NT2/D1 (cell line): ENCODE results near the gene GON4L.

ENCODE experiments used
- DNase-seq: peaks from one replicate; pipeline ENCODE4 v3.0.0-alpha.2; 2011; ENCODE audit warnings: low read depth, low spot score
- H3K27me3 ChIP-seq: 2 replicates; pipeline ENCODE4 v1.6.0; 2011; ENCODE audit warnings: mild to moderate bottlenecking; ENCODE audit not compliant: insufficient read length, insufficient read depth
- H3K36me3 ChIP-seq: 2 replicates; pipeline ENCODE4 v1.6.1; 2011; ENCODE audit warnings: mild to moderate bottlenecking, low read length, mixed read lengths; ENCODE audit not compliant: insufficient read depth, insufficient read length
- H3K4me1 ChIP-seq: 2 replicates; pipeline ENCODE4 v1.5.1; 2011; ENCODE audit not compliant: insufficient read depth, insufficient read length
- H3K4me3 ChIP-seq: 2 replicates; pipeline ENCODE4 v1.5.1; 2011; ENCODE audit warnings: low read depth; ENCODE audit not compliant: insufficient read length
- H3K9ac ChIP-seq: 2 replicates; pipeline ENCODE4 v1.6.0; 2011; ENCODE audit warnings: low read depth; ENCODE audit not compliant: insufficient read length
- H3K9me3 ChIP-seq: 2 replicates; pipeline ENCODE4 v1.5.1; 2011; ENCODE audit warnings: mild to moderate bottlenecking, low read length; ENCODE audit not compliant: insufficient read depth
- SUZ12 ChIP-seq: IDR thresholded peaks from 2 replicates; pipeline ENCODE4 v1.6.1; 2011; ENCODE audit not compliant: insufficient read length, insufficient read depth; ENCODE audit errors: extremely low read depth
- YY1 ChIP-seq: IDR thresholded peaks from 2 replicates; pipeline ENCODE4 v1.6.1; 2011; ENCODE audit not compliant: insufficient read length, insufficient read depth
- ZNF274 ChIP-seq: IDR thresholded peaks from 2 replicates; pipeline ENCODE4 v1.6.1; 2011; ENCODE audit warnings: mild to moderate bottlenecking, low read depth, low read length

The GON4L gene

DNA sequence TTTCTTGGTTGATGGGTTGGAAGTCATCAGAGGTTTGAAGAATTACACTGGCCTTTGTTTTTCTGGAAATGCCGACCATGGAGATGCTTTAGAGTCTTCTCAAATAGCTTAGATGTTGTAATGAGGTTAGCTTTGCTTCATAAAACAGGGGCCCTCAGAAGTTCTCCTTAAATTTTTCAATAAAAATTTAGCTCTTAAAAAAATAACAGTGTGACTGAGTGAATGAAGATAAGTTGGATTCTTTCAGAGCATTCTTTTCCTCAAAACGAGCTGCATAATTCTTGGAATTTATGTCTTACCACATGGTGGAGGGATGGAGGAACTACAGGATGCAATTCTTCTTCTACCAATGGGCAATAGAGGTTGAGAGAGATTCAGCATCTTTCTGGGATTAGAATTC lies 25.8 kb upstream of the GON4L start:
- no peaks in the 10 kb centered on the region for H3K27me3 ChIP-seq
- peaks cover 3% of the 10 kb centered on the region for H3K4me1 ChIP-seq
- H3K4me3 ChIP-seq: no peak overlapping the region
- no peak overlapping the region for H3K9ac ChIP-seq
- H3K9me3 ChIP-seq: no peaks in the 10 kb centered on the region
- no peak for TF ChIP-seq ZNF274
- TF ChIP-seq SUZ12: no peak
- no peak for TF ChIP-seq YY1
- H3K36me3 ChIP-seq: peaks cover 2% of the 10 kb centered on the region
- no peak for DNase-seq

DNA sequence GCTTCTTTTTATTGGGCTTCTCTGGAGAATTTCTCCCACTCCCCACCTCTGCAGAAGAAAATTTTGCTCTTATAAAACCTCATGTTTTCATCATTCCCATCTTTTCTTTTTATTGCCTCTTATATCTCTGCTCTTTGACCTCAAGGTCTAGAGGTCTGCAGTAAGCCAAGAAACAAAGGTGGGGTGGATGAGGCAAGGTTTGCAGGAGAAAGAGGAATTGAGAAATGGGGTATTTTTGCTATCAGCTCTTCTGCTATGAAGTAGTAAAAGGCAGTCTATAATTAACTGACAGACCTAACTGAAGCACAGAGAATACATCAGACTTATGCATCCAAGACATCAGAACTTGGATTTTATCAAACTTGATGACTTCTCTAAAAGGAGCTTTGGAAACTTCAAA lies 25.2 kb upstream of the GON4L start:
- Histone ChIP-seq H3K4me1 (peaks cover 3% of the 10 kb centered on the region), H3K9me3 (no peaks in the 10 kb centered on the region), H3K36me3 (peaks cover 2% of the 10 kb centered on the region), H3K27me3 (no peaks in the 10 kb centered on the region), H3K4me3 (no peak overlapping the region), H3K9ac (no peak overlapping the region)
- no peak for TF ChIP-seq YY1
- no peak for DNase-seq

DNA sequence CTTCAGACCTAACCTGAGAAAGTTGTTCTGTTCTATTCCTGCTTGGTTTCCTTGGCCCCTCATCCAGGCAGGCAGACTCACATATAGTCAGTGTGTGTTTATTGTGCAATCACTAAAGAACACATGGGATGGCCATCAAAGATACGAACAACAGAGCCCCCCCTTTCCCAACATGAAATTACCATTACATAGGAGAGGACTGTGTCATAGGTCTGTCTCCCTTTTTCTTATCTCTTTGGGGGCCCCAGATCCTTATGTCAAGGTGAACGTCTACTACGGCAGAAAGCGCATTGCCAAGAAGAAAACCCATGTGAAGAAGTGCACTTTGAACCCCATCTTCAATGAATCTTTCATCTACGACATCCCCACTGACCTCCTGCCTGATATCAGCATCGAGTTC lies 23.9 kb upstream of the GON4L start:
- Histone ChIP-seq H3K9ac (no peak overlapping the region), H3K4me1 (peaks cover 3% of the 10 kb centered on the region), H3K9me3 (no peaks in the 10 kb centered on the region), H3K36me3 (peaks cover 2% of the 10 kb centered on the region), H3K27me3 (no peaks in the 10 kb centered on the region), H3K4me3 (no peak overlapping the region)
- DNase-seq: no peak
- TF ChIP-seq SUZ12: no peak
- no peak for TF ChIP-seq YY1
- no peak for TF ChIP-seq ZNF274

DNA sequence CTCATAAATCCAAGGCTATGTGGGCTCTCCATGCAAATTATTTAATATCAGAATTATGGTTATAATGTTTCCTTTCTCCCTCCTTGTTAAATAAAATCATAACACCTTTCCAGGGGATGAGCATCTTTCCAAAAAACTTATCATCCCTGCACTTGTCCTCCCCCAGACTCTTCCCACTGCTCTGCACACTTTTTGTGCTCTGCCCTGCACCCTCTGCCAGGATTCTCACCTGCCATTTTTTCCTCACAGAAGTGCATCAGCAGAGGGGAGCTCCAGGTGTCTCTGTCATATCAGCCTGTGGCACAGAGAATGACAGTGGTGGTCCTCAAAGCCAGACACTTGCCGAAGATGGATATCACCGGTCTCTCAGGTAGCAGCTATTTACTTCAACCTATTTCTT lies 23.2 kb upstream of the GON4L start:
- no peak overlapping the region for H3K9ac ChIP-seq
- peaks cover 3% of the 10 kb centered on the region for H3K4me1 ChIP-seq
- no peaks in the 10 kb centered on the region for H3K27me3 ChIP-seq
- peaks cover 2% of the 10 kb centered on the region for H3K36me3 ChIP-seq
- DNase-seq: no peak
- no peak overlapping the region for H3K4me3 ChIP-seq
- H3K9me3 ChIP-seq: no peaks in the 10 kb centered on the region
- TF ChIP-seq SUZ12 (no peak), YY1 (no peak), ZNF274 (no peak)

DNA sequence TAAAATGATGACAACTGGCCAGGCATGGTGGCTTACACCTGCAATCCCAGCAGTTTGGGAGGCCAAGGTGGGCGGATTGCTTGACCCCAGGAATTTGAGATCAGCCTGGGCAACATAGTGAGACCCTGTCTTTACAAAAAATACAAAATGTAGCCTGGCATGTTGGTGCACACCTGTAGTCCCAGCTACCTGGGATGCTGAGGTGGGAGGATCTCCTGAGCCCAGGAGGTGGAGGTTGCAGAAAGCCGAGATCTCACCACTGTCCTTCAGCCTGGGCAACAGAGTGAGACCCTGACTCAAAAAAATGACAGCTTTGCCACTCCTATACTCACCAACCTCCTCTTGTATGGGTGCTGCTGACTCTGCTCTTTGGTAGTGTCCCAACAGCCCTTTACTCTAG lies 20.9 kb upstream of the GON4L start:
- peaks cover 2% of the 10 kb centered on the region for H3K36me3 ChIP-seq
- no peak overlapping the region for H3K9ac ChIP-seq
- DNase-seq: no peak
- H3K4me3 ChIP-seq: no peak overlapping the region
- H3K27me3 ChIP-seq: no peaks in the 10 kb centered on the region
- no peaks in the 10 kb centered on the region for H3K9me3 ChIP-seq
- no peaks in the 10 kb centered on the region for H3K4me1 ChIP-seq
- TF ChIP-seq YY1: no peak
- TF ChIP-seq SUZ12: no peak
- no peak for TF ChIP-seq ZNF274

DNA sequence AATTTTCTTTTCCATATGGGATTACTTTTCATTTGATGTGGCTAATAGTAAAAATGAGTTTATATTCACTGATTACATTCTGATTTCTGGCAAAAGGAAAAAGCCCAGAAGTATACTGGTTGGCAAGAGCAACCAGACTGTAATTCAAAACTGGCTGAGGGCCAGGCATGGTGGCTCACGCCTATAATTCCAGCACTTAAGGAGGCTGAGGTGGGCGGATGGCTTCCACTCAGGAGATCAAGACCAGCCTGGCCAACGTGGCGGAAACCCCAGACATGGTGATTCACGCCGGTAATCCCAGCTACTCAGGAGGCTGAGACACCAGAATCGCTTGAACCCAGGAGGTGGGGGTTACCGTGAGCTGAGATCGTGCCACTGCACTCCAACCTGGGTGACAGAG lies 16.8 kb upstream of the GON4L start:
- DNase-seq: no peak
- H3K27me3 ChIP-seq: no peaks in the 10 kb centered on the region
- no peaks in the 10 kb centered on the region for H3K4me1 ChIP-seq
- TF ChIP-seq SUZ12: no peak
- TF ChIP-seq YY1: no peak
- TF ChIP-seq ZNF274: no peak
- no peaks in the 10 kb centered on the region for H3K9me3 ChIP-seq
- no peak overlapping the region for H3K9ac ChIP-seq
- no peak overlapping the region for H3K4me3 ChIP-seq
- no peaks in the 10 kb centered on the region for H3K36me3 ChIP-seq

DNA sequence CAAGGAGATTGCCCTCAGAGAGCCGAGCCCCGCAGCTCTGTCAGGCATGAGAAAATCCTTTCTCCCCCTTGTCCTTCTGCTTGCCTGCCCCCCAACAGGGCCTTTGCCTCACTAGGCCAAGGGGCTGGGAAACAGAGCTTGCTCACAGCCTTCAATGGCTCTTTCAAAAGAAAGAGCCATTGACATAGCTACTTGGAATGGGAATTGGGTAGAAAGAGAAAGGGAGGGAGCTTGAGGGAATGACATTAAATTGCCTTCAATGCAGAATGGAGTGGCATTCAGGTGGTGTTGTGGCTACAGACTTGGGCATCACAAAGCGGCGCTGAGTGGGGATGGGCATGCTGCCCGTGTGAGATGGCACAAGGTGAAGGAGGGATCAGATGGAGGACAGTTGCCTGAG lies 15.5 kb upstream of the GON4L start:
- TF ChIP-seq SUZ12 (no peak), YY1 (no peak), ZNF274 (no peak)
- DNase-seq: no peak
- Histone ChIP-seq H3K4me1 (no peaks in the 10 kb centered on the region), H3K9ac (no peak overlapping the region), H3K4me3 (no peak overlapping the region), H3K36me3 (no peaks in the 10 kb centered on the region), H3K9me3 (no peaks in the 10 kb centered on the region), H3K27me3 (no peaks in the 10 kb centered on the region)

DNA sequence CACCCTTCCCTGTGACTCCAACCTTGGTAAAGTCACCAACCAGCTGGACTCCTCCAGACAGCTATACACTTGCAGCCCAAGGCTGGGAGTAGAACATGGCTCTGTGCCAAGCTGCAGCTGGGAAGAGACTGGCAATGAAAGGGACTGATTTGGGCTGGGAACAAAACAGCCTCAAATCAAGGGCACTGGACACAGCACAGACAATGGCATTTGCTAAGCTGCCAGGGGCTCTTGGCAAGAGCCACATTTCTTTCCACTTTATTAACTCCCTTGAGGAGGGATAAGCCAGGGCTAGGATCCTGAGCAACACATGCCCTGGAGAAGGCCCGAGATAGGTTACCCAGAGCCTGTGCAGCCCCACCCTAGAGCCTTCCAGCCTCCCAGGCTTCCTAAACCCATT lies 14.4 kb upstream of the GON4L start:
- H3K4me3 ChIP-seq: no peak overlapping the region
- TF ChIP-seq YY1: no peak
- TF ChIP-seq SUZ12: no peak
- no peak for TF ChIP-seq ZNF274
- no peaks in the 10 kb centered on the region for H3K9me3 ChIP-seq
- no peaks in the 10 kb centered on the region for H3K27me3 ChIP-seq
- H3K36me3 ChIP-seq: no peaks in the 10 kb centered on the region
- DNase-seq: no peak
- H3K9ac ChIP-seq: no peak overlapping the region
- no peaks in the 10 kb centered on the region for H3K4me1 ChIP-seq
